ENCODE results near the gene KCNJ11. TPM values are rescaled to one million over a fixed set of nuclear protein-coding genes. Genes with fewer than 3 reads are reported as not detected.

KCNJ11 gene
- total and polyA plus RNA-seq, 2 of the 4 experiments (the other 2 are of a cell fraction): not detected

DNA sequence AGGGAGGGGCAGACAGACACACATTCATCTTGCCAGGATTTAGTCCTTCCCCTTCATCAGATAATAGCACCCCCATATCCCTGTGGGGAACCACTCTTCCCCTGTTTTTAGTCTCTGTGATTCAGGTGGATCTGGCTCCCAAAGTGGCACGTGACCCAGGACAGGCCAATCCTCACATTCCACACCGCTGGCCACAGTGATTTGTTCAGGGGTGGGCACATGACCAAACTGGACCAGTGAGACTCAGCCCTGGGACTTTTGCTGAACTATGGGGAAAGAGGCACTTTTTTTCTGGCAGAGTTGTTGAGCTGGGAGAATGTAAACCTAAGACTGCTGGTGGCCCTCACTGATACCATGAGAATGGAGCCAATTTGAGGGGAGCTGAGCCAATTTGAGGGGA, 19.1 kb upstream of the KCNJ11 start:
- Histone ChIP-seq H3K4ac (ENCODE audit: low read depth, low read length) (no peak overlapping the region), H4K20me1 (ENCODE audit: insufficient read depth, low read length) (no peaks in the 10 kb centered on the region), H2BK5ac (ENCODE audit: low read depth, low read length, poor library complexity, severe bottlenecking) (no peak overlapping the region), H3K4me3 (ENCODE audit: insufficient read depth, low read depth, low read length) (no peak overlapping the region), H2AK5ac (ENCODE audit: low read depth, low read length) (no peak overlapping the region), H2BK20ac (ENCODE audit: low read depth, low read length) (no peak overlapping the region), H3K9me1 (ENCODE audit: insufficient read depth, low read length) (no peaks in the 10 kb centered on the region), H2AK9ac (replicated peaks; ENCODE audit: low read depth, low read length, poor library complexity) (no peak overlapping the region), H3K79me1 (ENCODE audit: low read depth in 1 of 2, low read length in 2 of 2) (no peaks in the 10 kb centered on the region), H4K91ac (ENCODE audit: insufficient read depth, low read depth, low read length) (no peak overlapping the region), H3K27ac (ENCODE audit: insufficient read depth, low read length) (no peak overlapping the region), H3K23ac (ENCODE audit: low read depth, low read length) (no peak overlapping the region), H2BK15ac (ENCODE audit: low read depth, low read length) (no peak overlapping the region), H3K18ac (ENCODE audit: low read depth, low read length) (no peak overlapping the region), H3K4me2 (ENCODE audit: low read depth, low read length) (no peak overlapping the region), H3K9ac (ENCODE audit: low read depth, low read length) (no peak overlapping the region), H3K4me1 (ENCODE audit: control insufficient read depth, insufficient read depth, low read length) (no peaks in the 10 kb centered on the region), H4K8ac (ENCODE audit: low read depth in 2 of 2, low read length in 2 of 2) (no peak overlapping the region), H3K9me3 (ENCODE audit: control insufficient read depth, insufficient read depth, low read length) (0 out of 2 replicates have a peak, but pooled peaks cover 3% of the 10 kb centered on the region), H3K56ac (ENCODE audit: extremely low read depth, insufficient read depth, low read length) (no peak overlapping the region), H4K5ac (ENCODE audit: low read depth, low read length) (no peak overlapping the region), H3K14ac (replicated peaks; ENCODE audit: low read depth, low read length) (no peak overlapping the region), H3K27me3 (ENCODE audit: control insufficient read depth, insufficient read depth, low read length) (peaks cover 5% of the 10 kb centered on the region), H2AFZ (replicated peaks; ENCODE audit: low read length, poor library complexity) (peak overlapping the region; percentile 36), H2BK120ac (ENCODE audit: low read depth, low read length) (no peak overlapping the region), H3K36me3 (ENCODE audit: control insufficient read depth, insufficient read depth, low read length) (no peaks in the 10 kb centered on the region)
- POLR2A ChIA-PET (ENCODE audit: unreplicated experiment): no interaction called here
- no CpG with 5 or more reads among the region's 2 CpGs for WGBS, 2 experiments (ENCODE audit: extremely low coverage in 2 of 2, insufficient read length in 1 of 2)
- ATAC-seq (ENCODE audit: low read depth) (no peak), DNase-seq (no peak)
- in situ Hi-C loops (cut with MboI; ENCODE audit: low sequenced_read_pairs) (no loop called here), dilution Hi-C loops (cut with HindIII; ENCODE audit: low sequenced_read_pairs, unreplicated experiment) (no loop called here), intact Hi-C loops (cut with micrococcal nuclease) (no loop called here)
- CTCF ChIA-PET: no interaction called here
- no TSS peak for BruUV-seq (replicated peaks)
- TF ChIP-seq BHLHE40 (IDR thresholded peaks at IDR 0.05; ENCODE audit: low read depth, low read length) (no peak), MAZ (IDR thresholded peaks at IDR 0.05; ENCODE audit: borderline replicate concordance, low read depth, low read length) (no peak)
- TF ChIP-seq, protein P1, sequence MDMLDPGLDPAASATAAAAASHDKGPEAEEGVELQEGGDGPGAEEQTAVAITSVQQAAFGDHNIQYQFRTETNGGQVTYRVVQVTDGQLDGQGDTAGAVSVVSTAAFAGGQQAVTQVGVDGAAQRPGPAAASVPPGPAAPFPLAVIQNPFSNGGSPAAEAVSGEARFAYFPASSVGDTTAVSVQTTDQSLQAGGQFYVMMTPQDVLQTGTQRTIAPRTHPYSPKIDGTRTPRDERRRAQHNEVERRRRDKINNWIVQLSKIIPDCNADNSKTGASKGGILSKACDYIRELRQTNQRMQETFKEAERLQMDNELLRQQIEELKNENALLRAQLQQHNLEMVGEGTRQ (IDR thresholded peaks at IDR 0.05; ENCODE audit: low read depth, low read length): peak; percentile 80
